ENCODE data around the gene KRTAP12-3. TPM values are rescaled to one million over a fixed set of nuclear protein-coding genes. Genes with fewer than 3 reads are reported as not detected.
"Not testable (repeated sequence)": the region's sequence is repeated elsewhere in the genome, so short reads cannot be mapped to it uniquely, and the experiment has no call there.

The KRTAP12-3 gene
- total RNA-seq, 3 donors from 2014 or later: not detected

DNA sequence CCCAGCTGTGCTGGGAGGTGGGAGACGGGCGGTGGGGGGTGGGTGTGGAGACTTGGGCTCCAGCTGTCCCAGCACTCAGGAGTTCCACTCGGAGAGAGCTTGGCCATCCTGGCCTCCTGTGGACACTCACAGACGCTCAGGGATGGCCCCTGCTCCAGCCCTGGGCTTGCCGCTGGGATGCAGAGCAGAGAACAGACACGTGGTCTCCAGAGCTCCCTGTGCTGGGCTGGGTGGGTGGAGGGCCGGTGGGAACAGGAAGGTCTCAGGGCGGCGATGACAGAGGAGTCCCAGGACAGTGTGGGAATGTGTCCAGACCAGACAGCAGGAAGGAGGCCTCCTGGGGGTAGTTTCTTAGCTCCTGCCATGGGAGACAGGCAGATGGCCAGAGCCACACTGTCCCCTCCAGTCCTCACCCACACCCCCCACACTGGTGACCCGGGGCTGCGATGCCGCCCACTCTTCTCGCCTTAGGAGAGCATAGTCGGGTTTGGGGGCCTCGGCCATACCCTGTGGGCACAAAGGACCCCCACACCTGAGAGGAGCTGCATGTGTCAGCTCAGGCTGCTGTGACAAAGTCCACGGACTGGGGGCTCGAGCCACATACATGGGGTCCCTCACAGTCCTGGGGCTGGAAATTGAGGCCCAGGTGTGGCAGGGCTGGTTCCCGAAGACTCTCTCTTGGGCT lies 28.9 kb upstream of the KRTAP12-3 start:
- ATAC-seq: no peak
- no peaks in the 10 kb centered on the region for H3K36me3 ChIP-seq (ENCODE audit: low read depth)
- no peak for DNase-seq
- TF ChIP-seq, protein P1, sequence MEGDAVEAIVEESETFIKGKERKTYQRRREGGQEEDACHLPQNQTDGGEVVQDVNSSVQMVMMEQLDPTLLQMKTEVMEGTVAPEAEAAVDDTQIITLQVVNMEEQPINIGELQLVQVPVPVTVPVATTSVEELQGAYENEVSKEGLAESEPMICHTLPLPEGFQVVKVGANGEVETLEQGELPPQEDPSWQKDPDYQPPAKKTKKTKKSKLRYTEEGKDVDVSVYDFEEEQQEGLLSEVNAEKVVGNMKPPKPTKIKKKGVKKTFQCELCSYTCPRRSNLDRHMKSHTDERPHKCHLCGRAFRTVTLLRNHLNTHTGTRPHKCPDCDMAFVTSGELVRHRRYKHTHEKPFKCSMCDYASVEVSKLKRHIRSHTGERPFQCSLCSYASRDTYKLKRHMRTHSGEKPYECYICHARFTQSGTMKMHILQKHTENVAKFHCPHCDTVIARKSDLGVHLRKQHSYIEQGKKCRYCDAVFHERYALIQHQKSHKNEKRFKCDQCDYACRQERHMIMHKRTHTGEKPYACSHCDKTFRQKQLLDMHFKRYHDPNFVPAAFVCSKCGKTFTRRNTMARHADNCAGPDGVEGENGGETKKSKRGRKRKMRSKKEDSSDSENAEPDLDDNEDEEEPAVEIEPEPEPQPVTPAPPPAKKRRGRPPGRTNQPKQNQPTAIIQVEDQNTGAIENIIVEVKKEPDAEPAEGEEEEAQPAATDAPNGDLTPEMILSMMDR (IDR thresholded peaks at IDR 0.05): no peak
- peaks cover 18% of the 10 kb centered on the region for H3K9me3 ChIP-seq
- H3K4me3 ChIP-seq: no peak overlapping the region
- no peaks in the 10 kb centered on the region for H3K4me1 ChIP-seq (ENCODE audit: low read depth)
- intact Hi-C loops (cut with DNase I, micrococcal nuclease): no loop called here

DNA sequence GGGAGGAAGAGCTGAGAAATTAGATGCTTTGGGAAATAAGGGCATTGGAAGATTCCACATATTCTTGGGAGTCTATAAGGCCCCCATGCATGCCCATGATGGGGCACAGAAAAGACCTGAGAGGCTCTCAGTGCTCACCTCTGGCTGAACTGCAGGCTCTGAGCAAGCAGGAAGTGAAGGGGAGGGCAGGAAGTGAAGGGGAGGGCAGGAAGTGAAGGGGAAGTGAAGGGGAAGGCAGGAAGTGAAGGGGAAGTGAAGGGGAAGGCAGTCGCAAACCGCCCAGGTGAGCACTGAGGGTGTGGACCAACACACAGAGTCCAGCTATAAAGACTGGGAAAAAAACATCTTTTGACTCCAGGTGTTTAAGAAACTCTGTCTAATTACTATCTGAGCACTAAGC lies 27.3 kb upstream of the KRTAP12-3 start:
- ATAC-seq: no peak
- H3K4me1 ChIP-seq (ENCODE audit: low read depth): no peaks in the 10 kb centered on the region
- intact Hi-C loops (cut with DNase I, micrococcal nuclease): no loop called here
- no peak for DNase-seq
- TF ChIP-seq, protein P1 (IDR thresholded peaks at IDR 0.05): no peak
- peaks cover 13% of the 10 kb centered on the region for H3K9me3 ChIP-seq
- H3K36me3 ChIP-seq (ENCODE audit: low read depth): no peaks in the 10 kb centered on the region
- H3K4me3 ChIP-seq: no peak overlapping the region

DNA sequence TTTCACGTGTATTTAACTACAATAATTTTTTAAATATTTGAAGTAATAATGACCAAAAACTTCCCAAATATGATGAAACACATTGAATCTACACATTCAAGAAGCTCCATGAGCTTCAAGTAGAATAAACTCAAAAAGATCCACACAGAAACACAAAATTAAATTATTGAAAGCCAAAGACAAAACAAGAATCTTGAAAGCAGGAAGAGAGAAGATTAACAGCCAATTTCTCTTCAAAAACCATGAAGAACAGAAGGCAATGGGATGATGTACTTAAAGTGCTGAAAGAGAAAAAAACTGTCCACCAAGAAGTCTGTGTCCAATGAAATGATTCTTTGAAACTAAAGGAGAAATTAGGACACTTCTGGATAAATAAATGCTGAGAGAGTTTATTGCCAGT lies 25.7 kb upstream of the KRTAP12-3 start:
- intact Hi-C loops (cut with DNase I, micrococcal nuclease): no loop called here
- DNase-seq (no peak), ATAC-seq (no peak)
- no peaks in the 10 kb centered on the region for H3K36me3 ChIP-seq (ENCODE audit: low read depth)
- H3K4me3 ChIP-seq: no peak overlapping the region
- TF ChIP-seq, protein P1 (IDR thresholded peaks at IDR 0.05): no peak
- peaks cover 13% of the 10 kb centered on the region for H3K9me3 ChIP-seq
- no peaks in the 10 kb centered on the region for H3K4me1 ChIP-seq (ENCODE audit: low read depth)

DNA sequence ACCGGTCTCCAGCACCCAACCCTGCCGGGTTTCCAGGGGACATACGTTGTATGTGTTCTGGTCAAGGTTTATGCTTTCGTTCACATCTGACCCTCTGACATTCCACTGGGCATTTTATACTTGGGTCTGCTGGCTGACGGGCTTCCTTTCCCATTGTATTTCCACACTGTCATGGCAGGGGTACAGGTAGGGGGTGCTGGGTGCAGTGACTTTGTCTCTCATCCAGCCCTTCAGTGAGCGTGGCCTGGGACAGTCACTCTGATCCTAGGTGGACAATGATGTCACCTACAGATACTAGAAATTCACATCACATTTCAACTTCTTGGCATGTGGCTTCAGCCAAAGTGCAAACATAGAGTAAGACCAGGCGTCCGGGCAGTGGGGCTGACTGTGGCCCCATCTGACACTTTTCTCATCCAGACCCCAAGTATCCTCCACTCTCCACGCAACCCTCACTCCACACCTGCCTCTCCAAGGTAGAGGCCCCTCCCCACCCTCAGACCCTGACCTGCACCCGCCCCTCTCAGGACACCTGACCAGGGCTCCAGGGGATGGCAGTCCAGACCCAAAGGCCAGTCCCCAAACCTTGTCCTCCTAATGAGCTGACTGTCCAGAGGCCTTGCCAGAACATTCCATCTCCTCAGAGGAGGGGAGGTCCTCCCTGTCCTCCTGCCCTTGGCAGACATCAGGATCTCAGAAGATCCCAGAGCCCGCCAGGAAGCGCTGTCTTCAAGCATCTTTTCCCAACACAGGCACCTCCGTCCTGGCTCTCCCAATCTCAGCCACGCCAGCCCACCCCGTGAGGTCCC lies 21.3 kb upstream of the KRTAP12-3 start:
- peaks cover 11% of the 10 kb centered on the region for H3K9me3 ChIP-seq
- no peaks in the 10 kb centered on the region for H3K4me1 ChIP-seq (ENCODE audit: low read depth)
- DNase-seq (no peak), ATAC-seq (no peak)
- no peaks in the 10 kb centered on the region for H3K36me3 ChIP-seq (ENCODE audit: low read depth)
- intact Hi-C loops (cut with DNase I, micrococcal nuclease): no loop called here
- TF ChIP-seq, protein P1 (IDR thresholded peaks at IDR 0.05): no peak
- no peak overlapping the region for H3K4me3 ChIP-seq

DNA sequence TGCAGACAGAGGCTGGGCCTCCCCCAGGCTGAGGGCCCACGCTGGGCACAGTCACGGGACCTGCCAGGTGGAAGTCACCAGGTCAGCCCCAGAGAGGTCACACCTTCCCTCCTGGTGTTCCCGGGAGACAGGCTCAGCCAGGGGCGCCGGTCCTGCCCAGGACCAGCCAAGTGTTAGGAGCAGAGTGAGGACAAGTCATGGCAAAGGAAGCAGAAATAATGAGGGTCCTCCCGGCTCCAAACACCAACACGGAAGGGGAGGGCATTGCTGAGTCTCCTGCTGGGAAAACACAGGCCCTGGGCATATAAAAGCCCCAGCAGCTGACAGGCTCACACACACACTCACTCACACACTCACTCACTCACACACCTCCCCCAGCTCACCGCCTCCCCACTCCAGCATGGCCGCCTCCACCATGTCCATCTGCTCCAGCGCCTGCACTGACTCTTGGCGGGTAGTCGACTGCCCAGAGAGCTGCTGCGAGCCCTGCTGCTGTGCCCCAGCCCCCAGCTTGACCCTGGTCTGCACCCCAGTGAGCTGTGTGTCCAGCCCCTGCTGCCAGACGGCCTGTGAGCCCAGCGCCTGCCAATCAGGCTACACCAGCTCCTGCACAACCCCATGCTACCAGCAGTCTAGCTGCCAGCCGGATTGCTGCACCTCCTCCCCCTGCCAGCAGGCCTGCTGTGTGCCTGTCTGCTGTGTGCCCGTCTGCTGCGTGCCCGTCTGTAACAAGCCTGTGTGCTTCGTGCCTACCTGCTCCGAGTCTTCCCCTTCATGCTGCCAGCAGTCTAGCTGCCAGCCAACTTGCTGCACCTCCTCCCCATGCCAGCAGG lies 20.5 kb upstream of the KRTAP12-3 start, which contains the start of gene KRTAP10-10:
Gene KRTAP10-10, plus strand, starts transcription at position 339 of the 833 bp plus-strand sequence. Its CDS starts 62 bp downstream, at position 401.
- no peak for DNase-seq
- intact Hi-C loops (cut with DNase I, micrococcal nuclease): no loop called here
- Histone ChIP-seq H3K36me3 (ENCODE audit: low read depth) (no peaks in the 10 kb centered on the region), H3K9me3 (peaks cover 4% of the 10 kb centered on the region), H3K4me3 (no peak within 1 kb of the TSS), H3K4me1 (ENCODE audit: low read depth) (no peaks in the 10 kb centered on the region)
- TF ChIP-seq, protein P1 (IDR thresholded peaks at IDR 0.05): no peak
- ATAC-seq: no peak

DNA sequence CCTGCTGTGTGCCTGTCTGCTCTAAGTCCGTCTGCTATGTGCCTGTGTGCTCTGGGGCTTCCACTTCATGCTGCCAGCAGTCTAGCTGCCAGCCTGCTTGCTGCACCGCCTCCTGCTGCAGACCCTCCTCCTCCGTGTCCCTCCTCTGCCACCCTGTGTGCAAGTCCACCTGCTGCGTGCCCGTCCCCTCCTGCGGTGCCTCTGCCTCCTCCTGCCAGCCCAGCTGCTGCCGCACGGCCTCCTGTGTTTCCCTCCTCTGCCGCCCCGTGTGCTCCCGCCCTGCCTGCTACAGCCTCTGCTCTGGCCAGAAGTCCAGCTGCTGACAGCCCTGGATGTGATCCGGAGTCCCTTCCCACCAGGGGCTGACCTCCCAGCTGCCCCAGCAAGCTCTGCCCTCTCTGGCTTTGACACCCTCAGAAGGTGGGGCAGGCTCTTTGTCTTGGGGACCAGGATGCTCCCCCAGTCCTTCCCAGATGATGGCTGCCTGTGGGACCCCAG lies 19.8 kb upstream of the KRTAP12-3 start:
- H3K9me3 ChIP-seq; intact Hi-C loops (cut with DNase I, micrococcal nuclease); DNase-seq; H3K36me3 ChIP-seq (ENCODE audit: low read depth); ATAC-seq; H3K4me3 ChIP-seq; H3K4me1 ChIP-seq (ENCODE audit: low read depth): not testable (repeated sequence)

DNA sequence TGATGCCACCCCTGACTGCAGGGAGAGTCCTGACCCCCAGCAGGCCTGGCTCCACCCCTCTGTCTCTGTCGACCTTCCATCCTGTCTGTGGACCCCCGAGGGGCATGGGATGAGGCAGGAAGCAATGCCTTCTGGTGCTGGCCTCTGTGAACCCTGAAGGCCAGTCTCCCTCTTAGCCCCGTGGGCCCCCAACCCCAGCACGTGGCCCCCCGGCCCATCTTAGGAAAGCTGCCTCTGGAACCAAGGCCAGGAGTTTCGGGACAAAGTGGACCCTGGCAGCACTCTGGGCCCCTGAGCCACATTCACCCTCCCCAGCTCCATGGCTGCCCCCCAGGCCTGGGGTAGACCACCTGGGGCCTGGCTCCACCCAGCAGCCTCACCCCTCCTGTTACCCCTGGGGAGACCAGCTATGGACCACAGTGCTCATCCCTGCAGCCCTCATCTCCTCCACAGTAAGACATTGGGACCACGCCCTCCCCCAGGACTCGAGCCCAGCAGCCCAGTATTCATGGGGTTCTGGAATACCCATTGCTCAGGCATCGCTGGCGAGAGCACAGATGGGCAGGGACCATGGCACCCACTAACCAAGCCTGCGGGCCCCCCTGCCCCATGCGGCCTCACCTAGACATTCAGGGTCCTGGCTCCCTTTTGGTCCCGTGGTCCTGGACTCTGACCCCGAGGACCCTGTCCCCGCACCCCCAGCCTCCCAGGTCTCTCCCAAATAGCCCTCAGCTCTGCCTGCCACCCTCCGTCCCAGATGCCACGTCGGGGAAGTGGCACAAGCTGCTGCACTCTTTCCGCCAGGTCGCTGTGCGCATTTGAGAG lies 19.0 kb upstream of the KRTAP12-3 start:
- H3K4me1 ChIP-seq (ENCODE audit: low read depth); H3K36me3 ChIP-seq (ENCODE audit: low read depth); DNase-seq; H3K4me3 ChIP-seq; intact Hi-C loops (cut with DNase I, micrococcal nuclease); H3K9me3 ChIP-seq; ATAC-seq: not testable (repeated sequence)

All from mucosa of descending colon (tissue), 3 donors.